ENCODE results near the gene ARID5B. TPM values are rescaled to one million over a fixed set of nuclear protein-coding genes. Genes with fewer than 3 reads are reported as not detected.

Gene ARID5B
- polyA plus RNA-seq, 3 donors: 1.00 to 2.5 (median 1.5) TPM

DNA sequence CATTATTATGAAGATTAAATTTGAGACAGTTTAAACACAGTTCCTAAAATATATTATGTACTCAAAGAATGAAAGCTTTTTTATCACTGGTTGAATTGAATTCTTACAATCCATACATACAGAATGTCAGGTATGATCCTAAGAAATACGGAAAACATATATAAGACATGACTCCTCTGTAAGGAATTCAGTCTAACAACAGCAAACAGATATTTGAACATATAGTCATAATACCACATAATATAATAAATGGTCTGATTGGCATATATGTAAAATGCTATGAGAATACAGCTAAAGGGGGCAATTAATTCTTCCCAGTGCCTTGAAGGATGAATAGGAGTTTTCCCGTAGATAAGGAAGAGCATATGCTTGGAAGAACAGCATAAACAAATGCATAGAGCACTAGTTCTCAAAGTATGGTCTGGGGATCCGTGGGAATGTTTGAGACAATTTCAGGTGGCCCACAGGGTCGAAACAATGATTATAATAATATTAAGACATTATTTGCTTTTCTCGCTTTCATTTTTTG, 10.6 kb upstream of the ARID5B start:
- TF ChIP-seq, protein P1, sequence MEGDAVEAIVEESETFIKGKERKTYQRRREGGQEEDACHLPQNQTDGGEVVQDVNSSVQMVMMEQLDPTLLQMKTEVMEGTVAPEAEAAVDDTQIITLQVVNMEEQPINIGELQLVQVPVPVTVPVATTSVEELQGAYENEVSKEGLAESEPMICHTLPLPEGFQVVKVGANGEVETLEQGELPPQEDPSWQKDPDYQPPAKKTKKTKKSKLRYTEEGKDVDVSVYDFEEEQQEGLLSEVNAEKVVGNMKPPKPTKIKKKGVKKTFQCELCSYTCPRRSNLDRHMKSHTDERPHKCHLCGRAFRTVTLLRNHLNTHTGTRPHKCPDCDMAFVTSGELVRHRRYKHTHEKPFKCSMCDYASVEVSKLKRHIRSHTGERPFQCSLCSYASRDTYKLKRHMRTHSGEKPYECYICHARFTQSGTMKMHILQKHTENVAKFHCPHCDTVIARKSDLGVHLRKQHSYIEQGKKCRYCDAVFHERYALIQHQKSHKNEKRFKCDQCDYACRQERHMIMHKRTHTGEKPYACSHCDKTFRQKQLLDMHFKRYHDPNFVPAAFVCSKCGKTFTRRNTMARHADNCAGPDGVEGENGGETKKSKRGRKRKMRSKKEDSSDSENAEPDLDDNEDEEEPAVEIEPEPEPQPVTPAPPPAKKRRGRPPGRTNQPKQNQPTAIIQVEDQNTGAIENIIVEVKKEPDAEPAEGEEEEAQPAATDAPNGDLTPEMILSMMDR (IDR thresholded peaks at IDR 0.05): no peak
- no peaks in the 10 kb centered on the region for H3K9me3 Mint-ChIP-seq
- Histone ChIP-seq H3K27me3 (ENCODE audit: control insufficient read depth in 2 of 2, insufficient read depth in 2 of 2, low read length in 2 of 2) (no peaks in the 10 kb centered on the region), H3K79me2 (ENCODE audit: insufficient read depth, low read length) (no peaks in the 10 kb centered on the region), H3K4me3 (replicated peaks in 1 of 3; ENCODE audit: low read depth in 2 of 3, low read length in 3 of 3) (no peak overlapping the region), H4K20me1 (ENCODE audit: insufficient read depth, low read length) (no peaks in the 10 kb centered on the region), H3K4me1 (ENCODE audit: control insufficient read depth in 1 of 2, insufficient read depth in 2 of 2, low read length in 2 of 2) (no peaks in the 10 kb centered on the region), H3K4me2 (replicated peaks; ENCODE audit: extremely low read depth, low read length, poor library complexity, severe bottlenecking) (no peak overlapping the region), H2AFZ (ENCODE audit: insufficient read depth, low read depth, low read length, poor library complexity, severe bottlenecking) (no peak overlapping the region), H3K9ac (ENCODE audit: insufficient read depth, low read length, poor library complexity, severe bottlenecking) (no peak overlapping the region), H3K9me3 (replicated peaks in 1 of 2; ENCODE audit: control insufficient read depth in 1 of 2, insufficient read depth in 1 of 2, low read length in 2 of 2) (no peaks in the 10 kb centered on the region), H3K27ac (ENCODE audit: low read depth in 1 of 2, low read length in 2 of 2) (no peak overlapping the region), H3K36me3 (replicated peaks in 1 of 2; ENCODE audit: control insufficient read depth in 1 of 2, insufficient read depth in 2 of 2, low read length in 2 of 2) (no peaks in the 10 kb centered on the region)
- intact Hi-C loops (cut with micrococcal nuclease): loop anchor here in 1 of 2 donors (10.0 kb wide), 1 partner anchor 364 kb away; no protein-coding TSS in a partner anchor
- H3K36me3 Mint-ChIP-seq: no peaks in the 10 kb centered on the region
- no peak overlapping the region for H3K4me3 Mint-ChIP-seq
- WGBS (ENCODE audit: insufficient coverage): 92% methylated on average over 2 of the region's 5 CpGs
- DNase-seq: no peak
- no peaks in the 10 kb centered on the region for H3K27me3 Mint-ChIP-seq (ENCODE audit: low read depth in 3 of 3)
- no peaks in the 10 kb centered on the region for H3K4me1 Mint-ChIP-seq
- no peak overlapping the region for H3K27ac Mint-ChIP-seq

DNA sequence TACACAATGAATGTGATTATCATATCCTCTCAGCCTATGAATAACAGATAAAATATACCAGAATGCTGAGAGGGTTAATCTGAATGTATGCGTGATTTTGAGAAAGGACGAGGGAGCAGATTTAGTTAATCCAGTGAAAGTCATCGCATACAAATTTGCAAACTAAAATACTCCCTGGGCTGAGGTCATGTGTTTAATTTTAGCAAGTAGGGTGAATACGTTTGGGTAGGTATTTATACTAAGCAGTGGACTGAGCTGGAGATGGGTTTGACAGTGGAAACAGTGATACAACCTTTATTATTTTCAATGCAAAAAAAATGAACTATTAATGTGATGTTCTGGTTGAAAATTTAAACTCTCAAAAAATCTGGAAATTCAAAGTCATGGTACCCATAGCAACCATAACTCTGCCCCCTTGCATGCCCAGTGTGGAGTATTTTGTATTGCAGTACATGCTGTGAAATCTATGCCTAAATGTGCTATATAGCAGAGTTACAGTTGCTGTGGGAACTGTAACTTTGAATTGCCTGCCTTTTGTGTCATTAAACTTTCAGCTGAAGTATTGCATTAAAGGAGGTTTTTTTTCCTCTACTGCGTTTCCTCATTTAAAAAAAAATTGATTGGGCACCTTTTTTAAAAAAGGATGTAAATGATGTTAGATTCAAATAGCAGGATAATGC, 9.5 kb upstream of the ARID5B start:
- TF ChIP-seq, protein P1 (IDR thresholded peaks at IDR 0.05): no peak
- Histone ChIP-seq H2AFZ (ENCODE audit: insufficient read depth, low read depth, low read length, poor library complexity, severe bottlenecking) (no peak overlapping the region), H3K4me2 (replicated peaks; ENCODE audit: extremely low read depth, low read length, poor library complexity, severe bottlenecking) (no peak overlapping the region), H3K79me2 (ENCODE audit: insufficient read depth, low read length) (no peaks in the 10 kb centered on the region), H3K4me3 (replicated peaks in 1 of 3; ENCODE audit: low read depth in 2 of 3, low read length in 3 of 3) (no peak overlapping the region), H3K9me3 (replicated peaks in 1 of 2; ENCODE audit: control insufficient read depth in 1 of 2, insufficient read depth in 1 of 2, low read length in 2 of 2) (no peaks in the 10 kb centered on the region), H3K9ac (ENCODE audit: insufficient read depth, low read length, poor library complexity, severe bottlenecking) (no peak overlapping the region), H3K27me3 (ENCODE audit: control insufficient read depth in 2 of 2, insufficient read depth in 2 of 2, low read length in 2 of 2) (no peaks in the 10 kb centered on the region), H3K27ac (ENCODE audit: low read depth in 1 of 2, low read length in 2 of 2) (no peak overlapping the region), H3K4me1 (ENCODE audit: control insufficient read depth in 1 of 2, insufficient read depth in 2 of 2, low read length in 2 of 2) (peaks cover 5 to 6% of the 10 kb centered on the region in 2 donors), H4K20me1 (ENCODE audit: insufficient read depth, low read length) (no peaks in the 10 kb centered on the region), H3K36me3 (replicated peaks in 1 of 2; ENCODE audit: control insufficient read depth in 1 of 2, insufficient read depth in 2 of 2, low read length in 2 of 2) (no peaks in the 10 kb centered on the region)
- Mint-ChIP-seq H3K4me1 (peaks cover 6% of the 10 kb centered on the region), H3K4me3 (no peak overlapping the region), H3K27me3 (ENCODE audit: low read depth in 3 of 3) (no peaks in the 10 kb centered on the region), H3K36me3 (no peaks in the 10 kb centered on the region), H3K9me3 (peaks cover 0 to 2% (median 0%) of the 10 kb centered on the region in 7 donors), H3K27ac (no peak overlapping the region)
- DNase-seq: no peak
- intact Hi-C loops (cut with micrococcal nuclease): loop anchor here in 1 of 2 donors (10.0 kb wide), 1 partner anchor 363 kb away; no protein-coding TSS in a partner anchor
- no CpG with 5 or more reads among the region's 5 CpGs for WGBS (ENCODE audit: insufficient coverage)
